DND-41 (cell line): ENCODE results near the gene FAM107B.

ENCODE experiments used
- EZH2 ChIP-seq: IDR thresholded peaks from 3 replicates; pipeline ENCODE4 v1.6.1; 2012; ENCODE audit warnings: borderline replicate concordance, low read depth, mild to moderate bottlenecking, moderate library complexity, low read length, inconsistent platforms; ENCODE audit not compliant: severe bottlenecking
- TF ChIP-seq, protein P1 (sequence below): IDR thresholded peaks from 2 replicates; pipeline ENCODE4 v1.5.1; 2012; ENCODE audit warnings: borderline replicate concordance, low read length, moderate library complexity, mild to moderate bottlenecking; ENCODE audit not compliant: poor library complexity, severe bottlenecking; ENCODE audit errors: extremely low read depth

- TF ChIP-seq, protein P1, sequence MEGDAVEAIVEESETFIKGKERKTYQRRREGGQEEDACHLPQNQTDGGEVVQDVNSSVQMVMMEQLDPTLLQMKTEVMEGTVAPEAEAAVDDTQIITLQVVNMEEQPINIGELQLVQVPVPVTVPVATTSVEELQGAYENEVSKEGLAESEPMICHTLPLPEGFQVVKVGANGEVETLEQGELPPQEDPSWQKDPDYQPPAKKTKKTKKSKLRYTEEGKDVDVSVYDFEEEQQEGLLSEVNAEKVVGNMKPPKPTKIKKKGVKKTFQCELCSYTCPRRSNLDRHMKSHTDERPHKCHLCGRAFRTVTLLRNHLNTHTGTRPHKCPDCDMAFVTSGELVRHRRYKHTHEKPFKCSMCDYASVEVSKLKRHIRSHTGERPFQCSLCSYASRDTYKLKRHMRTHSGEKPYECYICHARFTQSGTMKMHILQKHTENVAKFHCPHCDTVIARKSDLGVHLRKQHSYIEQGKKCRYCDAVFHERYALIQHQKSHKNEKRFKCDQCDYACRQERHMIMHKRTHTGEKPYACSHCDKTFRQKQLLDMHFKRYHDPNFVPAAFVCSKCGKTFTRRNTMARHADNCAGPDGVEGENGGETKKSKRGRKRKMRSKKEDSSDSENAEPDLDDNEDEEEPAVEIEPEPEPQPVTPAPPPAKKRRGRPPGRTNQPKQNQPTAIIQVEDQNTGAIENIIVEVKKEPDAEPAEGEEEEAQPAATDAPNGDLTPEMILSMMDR: no peak
- no peak for TF ChIP-seq EZH2
Measured at GRCh38 chr10:14727924-14728323, 46.8 kb downstream of the FAM107B start.
